GM12892 (cell line): Measurements from ENCODE around the gene BEST4.

Source experiments
- POLR2A ChIP-seq: IDR thresholded peaks from 2 replicates; pipeline ENCODE4 v1.6.1; 2011; ENCODE audit warnings: low read depth, low read length, control low read depth
- POLR2AphosphoS5 ChIP-seq: IDR thresholded peaks from 2 replicates; pipeline ENCODE4 v1.6.1; 2011; ENCODE audit warnings: low read depth, low read length, control low read depth
- TAF1 ChIP-seq: IDR thresholded peaks from 2 replicates; pipeline ENCODE4 v1.6.1; 2011; ENCODE audit warnings: low read depth, mild to moderate bottlenecking, control low read depth, low read length, borderline replicate concordance

DNA sequence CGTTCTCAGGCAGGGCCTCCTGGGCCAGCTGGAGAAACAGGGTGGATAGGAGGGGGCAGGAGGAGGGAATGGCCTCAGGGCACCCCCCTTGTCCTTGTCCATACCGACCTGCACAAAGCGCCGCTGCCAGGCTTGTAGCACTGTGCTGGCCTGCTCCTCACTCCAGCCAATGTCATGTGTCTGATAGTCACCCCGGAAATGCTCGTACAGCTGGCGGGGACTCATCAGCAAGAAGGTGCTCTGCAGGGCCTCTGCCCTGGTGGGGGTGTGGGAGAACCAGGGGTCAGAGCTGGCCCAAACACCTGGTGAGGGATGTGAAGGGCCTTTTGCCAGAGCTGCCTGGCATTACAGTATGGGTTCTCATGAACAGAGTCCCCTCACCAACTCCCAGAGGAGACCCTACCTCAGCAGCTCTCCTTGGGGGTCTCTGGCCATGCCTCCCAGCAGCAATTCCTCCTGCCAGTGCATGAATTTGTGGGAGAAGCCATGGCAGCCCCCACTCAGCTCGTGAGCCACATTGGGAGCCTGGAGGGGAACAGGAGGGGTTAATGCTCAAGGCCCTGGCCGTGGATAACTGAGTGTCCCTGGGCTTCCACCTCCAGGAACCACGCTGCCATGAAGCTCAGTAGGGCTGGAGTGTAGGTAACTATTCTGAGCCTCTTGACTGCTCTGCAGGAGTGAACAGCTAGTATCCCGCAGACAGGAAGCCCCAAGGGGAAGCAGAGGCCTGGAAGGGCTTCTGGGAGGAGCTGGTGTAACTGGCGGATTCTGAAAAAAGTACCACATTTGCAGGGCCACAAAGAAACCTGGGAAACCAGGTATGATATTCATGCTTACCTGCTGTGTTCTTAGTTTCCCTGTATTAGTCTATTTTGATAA, 41.8 kb upstream of the BEST4 start:
- no peak for TF ChIP-seq POLR2A
- TF ChIP-seq POLR2AphosphoS5 = no peak
- no peak for TF ChIP-seq TAF1
